Lung (tissue), 12 donors: Measurements from ENCODE around the gene SPACA5. TPM values are rescaled to one million over a fixed set of nuclear protein-coding genes. Genes with fewer than 3 reads are reported as not detected.
A peak's percentile ranks its signal among the peaks of the same experiment; 100 is the strongest.
"Not testable (repeated sequence)": the region's sequence is repeated elsewhere in the genome, so short reads cannot be mapped to it uniquely, and the experiment has no call there.

Experiments
- ATAC-seq: fragments of 200-7000 bp; cut with Tn5 transposase; one replicate; pipeline ENCODE4 v1.9.1; 2020; ENCODE audit warnings: moderate number of reproducible peaks; ENCODE audit not compliant: insufficient read depth, low FRiP score
- DNase-seq, 3 donors: peaks; one replicate each; pipeline ENCODE4 v3.0.0-alpha.2; 2013 to 2017
- H3K27ac ChIP-seq, 2 donors: one replicate each; pipeline ENCODE4 v1.5.1; 2013; ENCODE audit warnings: mild to moderate bottlenecking in 2 of 2, moderate library complexity in 2 of 2, control low read depth in 1 of 2, inconsistent platforms in 1 of 2, low read depth in 1 of 2, low read length in 1 of 2
- H3K27me3 ChIP-seq, 3 donors: one replicate each; pipeline ENCODE4 v1.5.1; 2013; ENCODE audit warnings: low read length in 2 of 3; ENCODE audit not compliant: control insufficient read depth in 3 of 3, insufficient read depth in 3 of 3
- H3K36me3 ChIP-seq, 4 donors: one replicate each; pipeline ENCODE4 v1.5.1; 2013; ENCODE audit warnings: low read length in 4 of 4, mild to moderate bottlenecking in 1 of 4, moderate library complexity in 1 of 4; ENCODE audit not compliant: control insufficient read depth in 4 of 4, insufficient read depth in 4 of 4
- H3K4me1 ChIP-seq, 5 donors: one replicate each; pipeline ENCODE4 v1.5.1; 2013; ENCODE audit warnings: low read length in 5 of 5, mild to moderate bottlenecking in 2 of 5, moderate library complexity in 1 of 5; ENCODE audit not compliant: control insufficient read depth in 5 of 5, insufficient read depth in 5 of 5
- H3K4me3 ChIP-seq: one replicate; pipeline ENCODE4 v1.5.1; 2013; ENCODE audit warnings: mild to moderate bottlenecking, control low read depth, moderate library complexity
- H3K9ac ChIP-seq, 2 donors: one replicate each; pipeline ENCODE4 v1.5.1; 2013; ENCODE audit warnings: low read length in 2 of 2, control low read depth in 1 of 2; ENCODE audit not compliant: insufficient read depth in 1 of 2
- H3K9me3 ChIP-seq, 4 donors: one replicate each; pipeline ENCODE4 v1.5.1; 2013; ENCODE audit warnings: low read length in 3 of 4, mild to moderate bottlenecking in 1 of 4, moderate library complexity in 1 of 4; ENCODE audit not compliant: control insufficient read depth in 4 of 4, insufficient read depth in 3 of 4
- WGBS, 2 donors: extraction: QIAGEN DNeasy Blood & Tissue Kit; methylation state at CpG; one replicate each; pipeline ENCODE4 v1.1.7; 2013; 5-methylcytosine and 5-hydroxymethylcytosine counted together
- polyA plus RNA-seq, 2 donors: library from polyadenylated mRNA; stranded (reverse); fragments of 200-250 nt; gene quantifications; one replicate each; pipeline ENCODE4 v1.2.1, GENCODE V29; 2013
- total RNA-seq, 2 donors: library from RNA; depleted of rRNA in 1 of 2; stranded (reverse); fragments of >200 nt in 1 of 2; gene quantifications; one replicate each; pipeline ENCODE4 v1.2.1, GENCODE V29; 2014 to 2021
- TF ChIP-seq, protein P1 (sequence below): IDR thresholded peaks from 2 replicates; pipeline ENCODE4 v1.5.1; 2012; ENCODE audit warnings: mild to moderate bottlenecking; ENCODE audit errors: control extremely low read depth, extremely low read depth
- donor health status: control.
- donor health status: control.
- donor health status: Bipolar disorder and iron deficiency.
- donor health status: healthy.
- donor health status: DM: yes; HTN: yes; CAD: no.

SPACA5 gene
- total and polyA plus RNA-seq, 4 donors = not detected

DNA sequence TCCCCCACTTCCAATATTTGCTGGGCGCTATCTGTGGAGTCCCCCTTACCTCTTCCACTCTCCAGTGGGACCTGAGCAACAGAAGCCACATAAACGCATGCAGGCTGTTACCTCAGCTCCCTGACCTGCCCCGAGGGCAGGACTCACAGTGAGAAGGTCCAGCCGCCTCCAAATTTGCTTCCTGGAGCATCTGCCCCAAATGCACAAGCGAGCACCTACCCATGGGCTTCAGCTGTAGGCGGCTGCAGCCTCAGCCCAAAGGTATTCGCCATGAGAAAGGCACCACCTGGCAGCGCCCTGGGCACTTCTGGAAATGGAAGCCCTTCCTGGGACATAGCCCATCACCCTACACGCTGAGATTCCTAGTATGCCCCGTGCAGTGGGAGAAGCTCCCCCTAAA lies 23.4 kb downstream of the SPACA5 start:
- no peaks in the 10 kb centered on the region for H3K27me3 ChIP-seq
- no peaks in the 10 kb centered on the region for H3K36me3 ChIP-seq
- H3K9ac ChIP-seq = no peak overlapping the region
- H3K4me3 ChIP-seq = no peak overlapping the region
- H3K27ac ChIP-seq = no peak overlapping the region
- no peaks in the 10 kb centered on the region for H3K4me1 ChIP-seq
- TF ChIP-seq, protein P1, sequence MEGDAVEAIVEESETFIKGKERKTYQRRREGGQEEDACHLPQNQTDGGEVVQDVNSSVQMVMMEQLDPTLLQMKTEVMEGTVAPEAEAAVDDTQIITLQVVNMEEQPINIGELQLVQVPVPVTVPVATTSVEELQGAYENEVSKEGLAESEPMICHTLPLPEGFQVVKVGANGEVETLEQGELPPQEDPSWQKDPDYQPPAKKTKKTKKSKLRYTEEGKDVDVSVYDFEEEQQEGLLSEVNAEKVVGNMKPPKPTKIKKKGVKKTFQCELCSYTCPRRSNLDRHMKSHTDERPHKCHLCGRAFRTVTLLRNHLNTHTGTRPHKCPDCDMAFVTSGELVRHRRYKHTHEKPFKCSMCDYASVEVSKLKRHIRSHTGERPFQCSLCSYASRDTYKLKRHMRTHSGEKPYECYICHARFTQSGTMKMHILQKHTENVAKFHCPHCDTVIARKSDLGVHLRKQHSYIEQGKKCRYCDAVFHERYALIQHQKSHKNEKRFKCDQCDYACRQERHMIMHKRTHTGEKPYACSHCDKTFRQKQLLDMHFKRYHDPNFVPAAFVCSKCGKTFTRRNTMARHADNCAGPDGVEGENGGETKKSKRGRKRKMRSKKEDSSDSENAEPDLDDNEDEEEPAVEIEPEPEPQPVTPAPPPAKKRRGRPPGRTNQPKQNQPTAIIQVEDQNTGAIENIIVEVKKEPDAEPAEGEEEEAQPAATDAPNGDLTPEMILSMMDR = no peak
- no peak for ATAC-seq
- H3K9me3 ChIP-seq = peaks cover 0 to 2% (median under 1%) of the 10 kb centered on the region in 4 donors
- 81 to 97% methylated on average over 10 of the region's 10 CpGs for WGBS, 2 donors
- DNase-seq = no peak

DNA sequence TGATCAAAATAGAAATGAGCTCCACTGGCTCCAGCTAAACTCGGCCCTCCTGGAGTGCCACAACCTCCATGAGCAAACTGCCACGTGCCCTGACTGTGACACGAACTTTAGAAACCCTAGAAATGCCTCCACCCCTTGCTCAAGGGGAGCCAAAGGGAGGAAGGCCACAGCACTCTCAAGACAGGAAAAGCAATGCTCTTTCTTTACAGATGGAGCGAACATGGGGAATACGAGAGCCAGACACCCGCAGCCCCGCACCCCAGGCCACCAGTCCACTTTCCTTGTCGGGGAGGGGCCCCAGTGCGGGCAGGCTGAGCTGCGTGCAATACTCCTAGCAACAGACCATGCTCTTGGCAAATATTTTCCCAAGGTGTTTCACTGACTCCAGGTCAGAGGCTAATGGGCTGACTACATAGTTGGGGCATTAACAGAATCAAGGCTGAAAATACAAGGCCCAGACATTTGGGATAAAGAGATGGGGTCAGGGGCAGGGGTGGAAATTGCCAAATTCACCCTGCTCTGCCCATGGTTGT lies 23.9 kb downstream of the SPACA5 start:
- H3K27me3 ChIP-seq, H3K9ac ChIP-seq, H3K4me1 ChIP-seq, H3K9me3 ChIP-seq, DNase-seq, H3K36me3 ChIP-seq, H3K27ac ChIP-seq, ATAC-seq, H3K4me3 ChIP-seq: not testable (repeated sequence)
- WGBS, 2 donors = 67 to 76% methylated on average over 9 to 10 of the region's 10 CpGs

GRCh38 chrX:48035891-48036290 lies 29.1 kb downstream of the SPACA5 start:
- Histone ChIP-seq H3K4me1 (peaks cover 0 to 2% (median 0%) of the 10 kb centered on the region in 5 donors), H3K4me3 (no peak overlapping the region), H3K27ac (no peak overlapping the region), H3K27me3 (no peaks in the 10 kb centered on the region), H3K36me3 (no peaks in the 10 kb centered on the region), H3K9ac (no peak overlapping the region), H3K9me3 (peaks cover 0 to 4% (median 0%) of the 10 kb centered on the region in 4 donors)
- ATAC-seq (no peak), DNase-seq (peak; percentile 18 to 48 (median 44))
- WGBS, 2 donors = 49 to 58% methylated on average over 4 of the region's 4 CpGs
- TF ChIP-seq, protein P1 = no peak

DNA sequence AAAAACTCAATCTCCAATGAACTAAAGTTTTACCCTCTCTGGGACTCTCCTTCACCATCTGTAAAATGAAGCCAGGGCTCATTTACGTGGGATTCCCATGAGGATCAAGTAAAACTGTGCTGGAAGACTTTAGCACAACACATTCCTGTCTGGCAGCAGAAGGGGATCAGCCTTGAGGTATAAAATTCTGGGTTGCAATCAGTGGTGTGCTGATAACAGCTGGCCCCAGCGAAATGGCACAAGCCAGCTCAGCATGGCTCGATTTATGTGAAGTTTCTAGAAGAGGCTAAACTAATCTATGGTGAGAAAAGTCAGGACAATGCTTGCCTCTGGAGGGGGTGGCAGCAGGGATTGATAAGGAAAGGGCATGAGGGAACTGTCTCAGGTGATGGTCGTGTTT lies 36.3 kb downstream of the SPACA5 start:
- DNase-seq = no peak
- Histone ChIP-seq H3K4me3 (no peak overlapping the region), H3K27ac (no peak overlapping the region), H3K9me3 (peaks cover 0 to 2% (median 0%) of the 10 kb centered on the region in 4 donors), H3K9ac (no peak overlapping the region), H3K36me3 (no peaks in the 10 kb centered on the region), H3K27me3 (no peaks in the 10 kb centered on the region), H3K4me1 (peaks cover 0 to 3% (median 0%) of the 10 kb centered on the region in 5 donors)
- TF ChIP-seq, protein P1 = no peak
- ATAC-seq = no peak
- WGBS, 2 donors = 57 to 95% methylated on average over 4 of the region's 4 CpGs
